PFSK-1 (cell line): Measurements from ENCODE around the gene RPS15A. TPM values are rescaled to one million over a fixed set of nuclear protein-coding genes. Genes with fewer than 3 reads are reported as not detected.

Experiments used
- FOXP2 ChIP-seq: optimal IDR thresholded peaks from 2 replicates; pipeline ENCODE3; 2011; ENCODE audit warnings: borderline replicate concordance, control low read depth, inconsistent platforms; ENCODE audit not compliant: insufficient read depth; ENCODE audit errors: extremely low read length, extremely low read depth
- POLR2AphosphoS5 ChIP-seq: IDR thresholded peaks from 2 replicates; pipeline ENCODE4 v1.6.1; 2012; ENCODE audit warnings: low read depth, mild to moderate bottlenecking, control low read depth, low read length, moderate library complexity
- SIN3A ChIP-seq: IDR thresholded peaks from 2 replicates; pipeline ENCODE4 v1.6.1; 2012; ENCODE audit warnings: mild to moderate bottlenecking, low read length, moderate library complexity, borderline replicate concordance; ENCODE audit not compliant: insufficient read depth
- TAF1 ChIP-seq: IDR thresholded peaks from 2 replicates; pipeline ENCODE4 v1.6.1; 2012; ENCODE audit warnings: low read length, control low read depth, borderline replicate concordance; ENCODE audit not compliant: insufficient read depth
- polyA plus RNA-seq: library from polyadenylated mRNA; unstranded; fragments of >200 nt; gene quantifications from one replicate; pipeline ENCODE4 v1.2.1, GENCODE V29; 2012; ENCODE audit warnings: low read depth, missing spikeins; ENCODE audit not compliant: insufficient read length
- TF ChIP-seq, protein P1 (sequence below), 2 experiments: IDR thresholded peaks; 2 replicates each; pipeline versions ENCODE4 v1.6.1 to v1.8.0; 2011 to 2012; ENCODE audit warnings: low read depth in 2 of 2, low read length in 2 of 2, control low read depth in 1 of 2, inconsistent platforms in 1 of 2, mild to moderate bottlenecking in 1 of 2, moderate library complexity in 1 of 2; ENCODE audit not compliant: insufficient read depth in 1 of 2

Gene RPS15A
- 1,551 TPM for polyA plus RNA-seq

DNA sequence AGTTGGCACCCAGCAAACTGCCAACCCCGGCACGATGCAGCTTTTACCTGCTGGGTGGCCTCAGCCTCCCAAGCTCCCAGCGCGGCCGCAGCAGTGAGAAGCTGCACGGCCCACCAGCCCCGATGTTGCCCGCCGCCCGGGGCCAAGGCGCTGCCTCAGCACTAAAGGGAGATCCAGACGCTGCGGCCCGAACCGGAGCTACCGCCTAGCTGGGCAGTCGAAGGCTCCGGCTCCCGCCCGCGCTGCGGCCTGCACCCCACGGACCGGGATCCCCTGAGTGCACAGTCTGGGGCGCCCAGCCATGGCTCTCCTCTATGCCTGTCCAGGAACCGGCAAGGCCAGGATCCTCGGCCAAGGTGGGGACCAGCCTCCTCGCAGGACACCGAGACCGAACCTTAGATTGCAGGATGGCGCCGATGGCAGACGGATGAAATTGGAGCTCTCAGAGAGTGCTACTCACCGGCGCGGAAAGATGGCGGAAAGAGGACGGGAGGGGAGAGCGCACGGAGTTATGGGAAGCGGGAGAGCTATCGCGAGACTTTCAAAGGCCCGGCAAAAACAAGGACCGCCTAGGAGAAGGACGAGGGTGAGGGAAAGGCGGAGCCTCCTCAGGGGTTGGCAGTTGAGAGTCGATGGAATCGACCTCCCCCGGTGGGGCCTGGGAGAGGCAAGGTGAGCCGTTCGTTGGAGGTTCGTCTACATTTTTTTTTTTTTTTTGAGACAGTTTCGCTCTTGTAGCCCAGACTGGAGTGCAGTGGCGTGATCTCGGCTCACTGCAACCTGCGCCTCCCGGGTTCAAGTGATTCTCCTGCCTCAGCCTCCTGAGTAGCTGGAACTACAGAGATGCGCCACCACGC is at the start of gene RPS15A:
Gene RPS15A (minus strand): TSS at position 485 of the 857 bp plus-strand sequence. CDS start 1,221 bp downstream, outside the sequence.
- TF ChIP-seq TAF1 (peak; percentile 96), FOXP2 (no peak), POLR2AphosphoS5 (peak; percentile 98), SIN3A (no peak)
- TF ChIP-seq, protein P1, sequence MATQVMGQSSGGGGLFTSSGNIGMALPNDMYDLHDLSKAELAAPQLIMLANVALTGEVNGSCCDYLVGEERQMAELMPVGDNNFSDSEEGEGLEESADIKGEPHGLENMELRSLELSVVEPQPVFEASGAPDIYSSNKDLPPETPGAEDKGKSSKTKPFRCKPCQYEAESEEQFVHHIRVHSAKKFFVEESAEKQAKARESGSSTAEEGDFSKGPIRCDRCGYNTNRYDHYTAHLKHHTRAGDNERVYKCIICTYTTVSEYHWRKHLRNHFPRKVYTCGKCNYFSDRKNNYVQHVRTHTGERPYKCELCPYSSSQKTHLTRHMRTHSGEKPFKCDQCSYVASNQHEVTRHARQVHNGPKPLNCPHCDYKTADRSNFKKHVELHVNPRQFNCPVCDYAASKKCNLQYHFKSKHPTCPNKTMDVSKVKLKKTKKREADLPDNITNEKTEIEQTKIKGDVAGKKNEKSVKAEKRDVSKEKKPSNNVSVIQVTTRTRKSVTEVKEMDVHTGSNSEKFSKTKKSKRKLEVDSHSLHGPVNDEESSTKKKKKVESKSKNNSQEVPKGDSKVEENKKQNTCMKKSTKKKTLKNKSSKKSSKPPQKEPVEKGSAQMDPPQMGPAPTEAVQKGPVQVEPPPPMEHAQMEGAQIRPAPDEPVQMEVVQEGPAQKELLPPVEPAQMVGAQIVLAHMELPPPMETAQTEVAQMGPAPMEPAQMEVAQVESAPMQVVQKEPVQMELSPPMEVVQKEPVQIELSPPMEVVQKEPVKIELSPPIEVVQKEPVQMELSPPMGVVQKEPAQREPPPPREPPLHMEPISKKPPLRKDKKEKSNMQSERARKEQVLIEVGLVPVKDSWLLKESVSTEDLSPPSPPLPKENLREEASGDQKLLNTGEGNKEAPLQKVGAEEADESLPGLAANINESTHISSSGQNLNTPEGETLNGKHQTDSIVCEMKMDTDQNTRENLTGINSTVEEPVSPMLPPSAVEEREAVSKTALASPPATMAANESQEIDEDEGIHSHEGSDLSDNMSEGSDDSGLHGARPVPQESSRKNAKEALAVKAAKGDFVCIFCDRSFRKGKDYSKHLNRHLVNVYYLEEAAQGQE (IDR thresholded peaks at IDR 0.05; ENCODE audit: insufficient read depth in 1 of 2, low read depth in 2 of 2, low read length in 2 of 2): 0 out of 4 replicates have a peak, but pooled peaks of 1 of the 2 experiments have one; percentile 62

GRCh38 chr16:18839555-18839954 is 49.4 kb upstream of the RPS15A start:
- no peak for TF ChIP-seq TAF1
- TF ChIP-seq, protein P1 (IDR thresholded peaks at IDR 0.05; ENCODE audit: insufficient read depth in 1 of 2, low read depth in 2 of 2, low read length in 2 of 2): no peak
- TF ChIP-seq POLR2AphosphoS5: no peak
- no peak for TF ChIP-seq SIN3A
- TF ChIP-seq FOXP2: no peak

DNA sequence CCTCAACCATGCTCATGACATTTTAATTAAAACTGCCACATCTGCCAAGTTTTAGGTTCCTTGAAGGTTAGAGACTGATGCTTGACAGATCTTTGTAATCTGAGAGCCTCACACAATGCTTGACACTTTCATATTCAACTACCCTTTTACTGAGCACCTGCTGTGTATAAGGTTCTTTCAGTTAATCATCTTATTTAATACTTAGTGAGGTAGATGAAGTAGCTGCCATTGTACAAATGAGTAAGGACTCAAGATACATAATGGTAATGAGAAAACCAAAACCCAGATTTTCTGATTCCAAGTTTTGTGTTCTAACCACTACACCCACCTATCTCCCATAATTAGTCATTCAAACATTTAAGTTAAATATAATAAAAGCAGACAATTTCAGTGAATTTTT is 46.6 kb upstream of the RPS15A start:
- TF ChIP-seq POLR2AphosphoS5 (no peak), SIN3A (no peak), TAF1 (no peak), FOXP2 (no peak)
- TF ChIP-seq, protein P1 (IDR thresholded peaks at IDR 0.05; ENCODE audit: insufficient read depth in 1 of 2, low read depth in 2 of 2, low read length in 2 of 2): no peak

- TF ChIP-seq SIN3A (no peak), FOXP2 (no peak), TAF1 (no peak), POLR2AphosphoS5 (no peak)
- TF ChIP-seq, protein P1 (IDR thresholded peaks at IDR 0.05; ENCODE audit: insufficient read depth in 1 of 2, low read depth in 2 of 2, low read length in 2 of 2): no peak
Observed at GRCh38 chr16:18834864-18835263, 44.7 kb upstream of the RPS15A start.
